HepG2 (cell line): ENCODE results near the gene POLR1G. TPM values are rescaled to one million over a fixed set of nuclear protein-coding genes. Genes with fewer than 3 reads are reported as not detected.

ENCODE experiments used
- ARHGAP35 ChIP-seq: sonication (generic); formaldehyde crosslinking; IDR thresholded peaks from 2 replicates; pipeline ENCODE4 v1.9.0; 2022; ENCODE audit warnings: mild to moderate bottlenecking, inconsistent platforms, moderate library complexity, missing genetic modification reagents, borderline replicate concordance
- CAMTA2 ChIP-seq: sonication (generic); formaldehyde crosslinking; IDR thresholded peaks from 2 replicates; pipeline ENCODE4 v1.4.0; 2020; ENCODE audit warnings: mild to moderate bottlenecking, missing genetic modification reagents, borderline replicate concordance
- CSRNP1 ChIP-seq: sonication (generic); formaldehyde crosslinking; IDR thresholded peaks from 2 replicates; pipeline ENCODE4 v1.8.1; 2023; ENCODE audit warnings: mild to moderate bottlenecking, missing genetic modification reagents
- DMTF1 ChIP-seq: sonication (generic); formaldehyde crosslinking; IDR thresholded peaks from 2 replicates; pipeline ENCODE4 v1.4.0; 2020; ENCODE audit warnings: mild to moderate bottlenecking, missing genetic modification reagents
- JUNB ChIP-seq: sonication (generic); formaldehyde crosslinking; IDR thresholded peaks from 2 replicates; pipeline ENCODE4 v1.8.0; 2022; ENCODE audit warnings: missing genetic modification reagents, mild to moderate bottlenecking, borderline replicate concordance
- KDM3A ChIP-seq: IDR thresholded peaks from 2 replicates; pipeline ENCODE4 v1.6.1; 2018; ENCODE audit warnings: low read depth, missing compliant biosample characterization
- MBNL3 ChIP-seq: fragments of 250-450 bp; sonication (Bioruptor Pico); conservative IDR thresholded peaks from 2 replicates; pipeline ENCODE4 v1.8.0; 2022; ENCODE audit warnings: mild to moderate bottlenecking, inconsistent platforms
- MIXL1 ChIP-seq: IDR thresholded peaks from 2 replicates; pipeline ENCODE4 v1.6.1; 2016
- NCOR1 ChIP-seq: fragments of 200-600 bp; sonication (generic); IDR thresholded peaks from 2 replicates; pipeline ENCODE4 v1.7.0; 2017; ENCODE audit warnings: antibody characterized with exemption, low read length, borderline replicate concordance
- NR2F6 ChIP-seq, 2 experiments: IDR thresholded peaks; 2 replicates each; pipeline ENCODE4 v1.6.1; 2016; ENCODE audit warnings: antibody characterized with exemption in 1 of 2, mild to moderate bottlenecking in 1 of 2
- PAWR ChIP-seq: sonication (generic); formaldehyde crosslinking; IDR thresholded peaks from 2 replicates; pipeline ENCODE4 v1.4.0; 2020; ENCODE audit warnings: missing genetic modification reagents, mild to moderate bottlenecking, borderline replicate concordance
- POGK ChIP-seq: sonication (generic); formaldehyde crosslinking; conservative IDR thresholded peaks from 2 replicates; pipeline ENCODE4 v1.8.0; 2022; ENCODE audit warnings: mild to moderate bottlenecking, moderate library complexity, missing genetic modification reagents
- SIN3A ChIP-seq: IDR thresholded peaks from 2 replicates; pipeline ENCODE4 v1.6.1; 2011; ENCODE audit warnings: low read depth, mild to moderate bottlenecking, control low read depth, low read length, borderline replicate concordance
- SSRP1 ChIP-seq: IDR thresholded peaks from 2 replicates; pipeline ENCODE4 v1.6.1; 2016; ENCODE audit warnings: control low read depth
- TBL1XR1 ChIP-seq: fragments of 150-350 bp; IDR thresholded peaks from 2 replicates; pipeline ENCODE4 v1.6.1; 2014; ENCODE audit warnings: borderline replicate concordance, low read length; ENCODE audit not compliant: partially characterized antibody
- TBX2 ChIP-seq: sonication (generic); formaldehyde crosslinking; IDR thresholded peaks from 2 replicates; pipeline ENCODE4 v1.5.0; 2020; ENCODE audit warnings: missing genetic modification reagents, mild to moderate bottlenecking, borderline replicate concordance
- TCF7L2 ChIP-seq: IDR thresholded peaks from 2 replicates; pipeline ENCODE4 v1.6.1; 2011; ENCODE audit warnings: mild to moderate bottlenecking, low read depth, low read length, moderate library complexity
- WIZ ChIP-seq: sonication (generic); formaldehyde crosslinking; IDR thresholded peaks from 2 replicates; pipeline ENCODE4 v1.5.1; 2020; ENCODE audit warnings: mild to moderate bottlenecking, missing genetic modification reagents
- XRCC5 ChIP-seq: fragments of 200-400 bp; formaldehyde crosslinking; optimal IDR thresholded peaks from 2 replicates; pipeline ENCODE3; 2017; ENCODE audit warnings: mild to moderate bottlenecking, low read length
- ZBTB7B ChIP-seq: sonication (generic); formaldehyde crosslinking; IDR thresholded peaks from 2 replicates; pipeline ENCODE4 v1.4.0; 2020; ENCODE audit warnings: missing genetic modification reagents
- ZNF138 ChIP-seq: sonication (generic); formaldehyde crosslinking; IDR thresholded peaks from 2 replicates; pipeline ENCODE4 v1.5.0; 2020; ENCODE audit warnings: mild to moderate bottlenecking, low read depth, missing genetic modification reagents
- ZNF274 ChIP-seq: sonication (generic); formaldehyde crosslinking; IDR thresholded peaks from 2 replicates; pipeline ENCODE4 v1.5.1; 2020; ENCODE audit warnings: mild to moderate bottlenecking, missing genetic modification reagents
- ZNF468 ChIP-seq: sonication (generic); formaldehyde crosslinking; IDR thresholded peaks from 2 replicates; pipeline ENCODE4 v1.8.0; 2022; ENCODE audit warnings: mild to moderate bottlenecking, moderate library complexity, missing genetic modification reagents
- ZNF629 ChIP-seq: sonication (generic); formaldehyde crosslinking; conservative IDR thresholded peaks from 2 replicates; pipeline ENCODE4 v1.5.0; 2020; ENCODE audit warnings: missing genetic modification reagents
- ZNF773 ChIP-seq: sonication (generic); formaldehyde crosslinking; IDR thresholded peaks from 2 replicates; pipeline ENCODE4 v1.4.0; 2020; ENCODE audit warnings: missing genetic modification reagents, borderline replicate concordance
- ZNF790 ChIP-seq: sonication (generic); formaldehyde crosslinking; IDR thresholded peaks from 2 replicates; pipeline ENCODE4 v1.8.0; 2022; ENCODE audit warnings: missing genetic modification reagents, mild to moderate bottlenecking, borderline replicate concordance
- polyA plus RNA-seq, 8 experiments: library from polyadenylated mRNA; depleted of rRNA in 3 of 8; stranded (reverse) in 7 of 8; unstranded in 1 of 8; fragments of >200 nt; fragmentation: Illumina TruSeq in 4 of 8; extraction: Trizol in 4 of 8; gene quantifications; 2 replicates each; pipeline versions ENCODE4 v1.2.1 to v1.2.3, GENCODE V29; 2011 to 2016; ENCODE audit warnings: low read depth in 4 of 8, missing spikeins in 1 of 8, mixed read lengths in 1 of 8; ENCODE audit not compliant: insufficient read depth in 1 of 8
- total RNA-seq, 5 experiments: library from RNA; depleted of rRNA; stranded (reverse); fragments of >200 nt; fragmentation: Illumina TruSeq; extraction: Trizol; gene quantifications; 2 replicates each; pipeline ENCODE4 v1.2.3, GENCODE V29; 2016; ENCODE audit warnings: low read depth in 1 of 5

Gene POLR1G
- total and polyA plus RNA-seq, 2 of the 13 experiments (the other 11 are each of a cell fraction or from before 2014, with no cell fraction given) = 3.5 to 20.8 TPM

GRCh38 chr19:45439569-45440258, 33.3 kb downstream of the POLR1G start (continued):
- TF ChIP-seq DMTF1 (CRISPR knock-in tag) = no peak
- TF ChIP-seq POGK (CRISPR knock-in tag) = 0 out of 2 replicates have a peak, but pooled peaks have one; percentile 58
- no peak for TF ChIP-seq WIZ
- TF ChIP-seq ZNF790 (CRISPR knock-in tag) = no peak
- no peak for TF ChIP-seq NR2F6 (IDR thresholded peaks at IDR 0.05)
- no peak for TF ChIP-seq NR2F6 (CRISPR knock-in tag; IDR thresholded peaks at IDR 0.05)
- TF ChIP-seq JUNB (CRISPR knock-in tag) = no peak
- TF ChIP-seq ZNF274 (CRISPR knock-in tag) = 0 out of 2 replicates have a peak, but pooled peaks have one; percentile 39
- TF ChIP-seq NCOR1 = no peak
- no peak for TF ChIP-seq ZNF773
- 0 out of 2 replicates have a peak, but pooled peaks have one; percentile 15 for TF ChIP-seq TBX2 (CRISPR knock-in tag)
- TF ChIP-seq KDM3A (CRISPR knock-in tag) = 0 out of 2 replicates have a peak, but pooled peaks have one; percentile 34
- no peak for TF ChIP-seq ZNF138 (CRISPR knock-in tag)
- no peak for TF ChIP-seq MIXL1 (CRISPR knock-in tag)
- TF ChIP-seq ZBTB7B = peak; percentile 32; the same call in 1 of the 2 replicates
- no peak for TF ChIP-seq ARHGAP35 (CRISPR knock-in tag)
- TF ChIP-seq CAMTA2 (CRISPR knock-in tag) = no peak
- TF ChIP-seq ZNF629 (CRISPR knock-in tag) = 0 out of 2 replicates have a peak, but pooled peaks have one; percentile 23
- no peak for TF ChIP-seq SSRP1 (CRISPR knock-in tag)
- no peak for TF ChIP-seq TCF7L2
- TF ChIP-seq PAWR = no peak
- TF ChIP-seq SIN3A = no peak
- peak; percentile 69 for TF ChIP-seq XRCC5
- no peak for TF ChIP-seq TBL1XR1
- TF ChIP-seq ZNF468 (CRISPR knock-in tag) = no peak
- TF ChIP-seq MBNL3 (CRISPR knock-in tag) = no peak
- TF ChIP-seq CSRNP1 (CRISPR knock-in tag) = no peak
